GM12892 (cell line): ENCODE data around the gene NPAS3.

ENCODE experiments used
- POLR2AphosphoS5 ChIP-seq: IDR thresholded peaks from 2 replicates; pipeline ENCODE4 v1.6.1; 2011; ENCODE audit warnings: low read depth, low read length, control low read depth
- TAF1 ChIP-seq: IDR thresholded peaks from 2 replicates; pipeline ENCODE4 v1.6.1; 2011; ENCODE audit warnings: low read depth, mild to moderate bottlenecking, control low read depth, low read length, borderline replicate concordance

DNA sequence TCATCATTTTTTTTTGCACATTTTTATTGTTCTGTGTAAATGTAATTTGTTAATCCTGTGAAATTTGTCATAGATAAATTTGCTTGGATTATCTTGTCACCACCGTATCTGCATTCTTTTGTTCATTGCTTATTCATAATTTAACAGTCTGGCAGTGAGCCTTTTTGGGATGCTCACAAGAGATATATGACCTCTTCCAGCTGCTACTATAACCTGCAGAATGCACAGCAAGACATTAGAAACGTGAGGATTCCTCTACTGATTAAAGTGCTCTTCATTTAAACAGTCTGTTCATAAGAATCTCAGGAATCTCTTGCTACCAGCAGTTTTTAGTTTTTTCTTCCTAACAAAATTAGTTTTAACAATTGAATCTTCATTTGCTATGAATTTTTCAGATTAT, 9.1 kb downstream of the NPAS3 start:
- TF ChIP-seq POLR2AphosphoS5 (no peak), TAF1 (no peak)
